HL-60 (cell line): ENCODE measurements around the gene COL25A1.

Experiments
- CTCF ChIP-seq: IDR thresholded peaks from one replicate; pipeline ENCODE4 v1.5.1; 2011; ENCODE audit warnings: low read length, control low read depth, inconsistent platforms; ENCODE audit not compliant: insufficient read depth
- GABPA ChIP-seq: IDR thresholded peaks from 2 replicates; pipeline ENCODE4 v1.6.1; 2012; ENCODE audit warnings: low read depth
- REST ChIP-seq: IDR thresholded peaks from 2 replicates; pipeline ENCODE4 v1.6.1; 2012; ENCODE audit warnings: low read depth; ENCODE audit not compliant: insufficient replicate concordance
- SPI1 ChIP-seq: IDR thresholded peaks from 2 replicates; pipeline ENCODE4 v1.6.1; 2012; ENCODE audit warnings: low read depth, mild to moderate bottlenecking, borderline replicate concordance

- no peak for TF ChIP-seq CTCF
- TF ChIP-seq REST: no peak
- TF ChIP-seq GABPA: no peak
- no peak for TF ChIP-seq SPI1
These were observed 25.2 kb upstream of the COL25A1 start for GRCh38 chr4:109327641-109328040.
